H1 (cell line): ENCODE results near the gene MAP4K1. TPM values are rescaled to one million over a fixed set of nuclear protein-coding genes. Genes with fewer than 3 reads are reported as not detected.

ENCODE experiments used
- CTCF ChIA-PET: fragments of 300-600 bp; sonication (Branson Sonifier 250); formaldehyde crosslinking; loops from one replicate; lab custom pipeline; 2021; ENCODE audit not compliant: partially characterized antibody; lab: Charles Lee
- POLR2A ChIA-PET: fragments of 300-600 bp; sonication (Branson Sonifier 250); formaldehyde crosslinking; loops from one replicate; lab custom pipeline; 2021; ENCODE audit warnings: inconsistent platforms; ENCODE audit not compliant: partially characterized antibody; lab: Charles Lee
- DNase-seq, 2 experiments: peaks; one replicate each; pipeline versions ENCODE4 v3.0.0 to v3.0.0-alpha.2; 2010 to 2022; ENCODE audit warnings: low spot score in 2 of 2, low read depth in 1 of 2, mixed read lengths in 1 of 2
- FAIRE-seq: peaks from 2 replicates; lab custom pipeline; 2011; peaks lifted over from hg19 to GRCh38; lab: Jason Lieb, UNC
- H2AFZ ChIP-seq: 2 replicates; pipeline ENCODE4 v1.8.1; 2012; ENCODE audit warnings: low read length, inconsistent platforms
- H2AK5ac ChIP-seq: 2 replicates; pipeline ENCODE4 v1.6.1; 2013; ENCODE audit warnings: low read depth, low read length
- H2BK120ac ChIP-seq: replicated peaks from 2 replicates; pipeline ENCODE3; 2013; ENCODE audit warnings: low read depth, low read length, inconsistent platforms
- H2BK12ac ChIP-seq: 2 replicates; pipeline ENCODE4 v1.6.1; 2013; ENCODE audit warnings: low read depth, low read length
- H2BK15ac ChIP-seq: 2 replicates; pipeline ENCODE4 v1.6.1; 2013; ENCODE audit warnings: low read length
- H2BK20ac ChIP-seq: 2 replicates; pipeline ENCODE4 v1.6.1; 2013; ENCODE audit warnings: low read length
- H2BK5ac ChIP-seq: 2 replicates; pipeline ENCODE4 v1.6.1; 2013; ENCODE audit warnings: low read depth, low read length
- H3K14ac ChIP-seq: 2 replicates; pipeline ENCODE4 v1.6.1; 2013; ENCODE audit warnings: inconsistent platforms; ENCODE audit not compliant: insufficient read length
- H3K18ac ChIP-seq: 2 replicates; pipeline ENCODE4 v1.6.1; 2013; ENCODE audit warnings: low read length; ENCODE audit errors: extremely low read depth
- H3K23ac ChIP-seq: 2 replicates; pipeline ENCODE4 v1.6.1; 2013; ENCODE audit warnings: inconsistent platforms; ENCODE audit not compliant: insufficient read length
- H3K23me2 ChIP-seq: 2 replicates; pipeline ENCODE4 v1.6.1; 2013; ENCODE audit warnings: low read depth, low read length
- H3K27ac ChIP-seq: 2 replicates; pipeline ENCODE4 v1.6.1; 2011; ENCODE audit warnings: low read depth, low read length, inconsistent platforms
- H3K27me3 ChIP-seq, 4 experiments: replicated peaks in 1 of 4; 1 replicate in 1 of 4; 2 replicates in 3 of 4; pipeline versions ENCODE4 v1.6.1 to v1.8.1; 2011 to 2013; ENCODE audit warnings: low read length in 3 of 4, mild to moderate bottlenecking in 3 of 4, inconsistent platforms in 2 of 4, mixed read lengths in 2 of 4, moderate library complexity in 1 of 4; ENCODE audit not compliant: control insufficient read depth in 3 of 4, insufficient read depth in 3 of 4; ENCODE audit errors: extremely low read depth in 1 of 4
- H3K36me3 ChIP-seq, 4 experiments: 2 replicates each; pipeline versions ENCODE4 v1.6.1 to v1.8.1; 2011 to 2013; ENCODE audit warnings: mild to moderate bottlenecking in 4 of 4, low read length in 3 of 4, moderate library complexity in 2 of 4, control low read depth in 1 of 4, inconsistent platforms in 1 of 4; ENCODE audit not compliant: insufficient read depth in 4 of 4, control insufficient read depth in 2 of 4
- H3K4ac ChIP-seq: replicated peaks from 2 replicates; pipeline ENCODE3; 2013; ENCODE audit warnings: low read length, low read depth, mixed read lengths, inconsistent platforms; ENCODE audit not compliant: insufficient read length
- H3K4me1 ChIP-seq, 4 experiments: replicated peaks in 1 of 4; 1 replicate in 1 of 4; 2 replicates in 3 of 4; pipeline versions ENCODE4 v1.6.1 to v1.8.1; 2011 to 2013; ENCODE audit warnings: low read length in 3 of 4, inconsistent platforms in 2 of 4, mixed read lengths in 1 of 4; ENCODE audit not compliant: insufficient read depth in 4 of 4, control insufficient read depth in 3 of 4
- H3K4me2 ChIP-seq, 2 experiments: 2 replicates each; pipeline versions ENCODE4 v1.6.1 to v1.8.1; 2011 to 2013; ENCODE audit warnings: low read depth in 2 of 2, low read length in 2 of 2, control low read depth in 1 of 2, inconsistent platforms in 1 of 2, mild to moderate bottlenecking in 1 of 2; ENCODE audit not compliant: insufficient read depth in 1 of 2
- H3K4me3 ChIP-seq, 4 experiments: fragments of 200-600, 300-600 bp in 1 of 4; sonication (generic), shearing (Covaris generic), sonication (Bioruptor Twin) in 1 of 4; 2 replicates each; pipeline versions ENCODE4 v1.5.1 to v1.8.1; 2011 to 2016; ENCODE audit warnings: low read length in 4 of 4, low read depth in 3 of 4, control low read depth in 2 of 4, inconsistent platforms in 2 of 4, mild to moderate bottlenecking in 2 of 4, mixed read lengths in 1 of 4, moderate library complexity in 1 of 4; ENCODE audit not compliant: insufficient read depth in 2 of 4; ENCODE audit errors: extremely low read depth in 1 of 4
- H3K56ac ChIP-seq: replicated peaks from 2 replicates; pipeline ENCODE3; 2013; ENCODE audit warnings: low read depth, mild to moderate bottlenecking, mixed read lengths, low read length, inconsistent platforms; ENCODE audit not compliant: insufficient read length
- H3K79me1 ChIP-seq: 2 replicates; pipeline ENCODE4 v1.6.1; 2013; ENCODE audit warnings: low read depth, low read length, control low read depth
- H3K79me2 ChIP-seq, 2 experiments: 2 replicates each; pipeline versions ENCODE4 v1.6.1 to v1.8.1; 2012 to 2013; ENCODE audit warnings: low read length in 2 of 2, mild to moderate bottlenecking in 2 of 2, inconsistent platforms in 1 of 2; ENCODE audit not compliant: insufficient read depth in 2 of 2, control insufficient read depth in 1 of 2
- H3K9ac ChIP-seq, 4 experiments: replicated peaks in 1 of 4; 1 replicate in 1 of 4; 2 replicates in 3 of 4; pipeline versions ENCODE4 v1.6.1 to v1.8.1; 2011 to 2013; ENCODE audit warnings: low read depth in 3 of 4, low read length in 3 of 4, control low read depth in 2 of 4, mild to moderate bottlenecking in 2 of 4, moderate library complexity in 2 of 4, inconsistent platforms in 1 of 4; ENCODE audit errors: extremely low read depth in 1 of 4
- H3K9me3 ChIP-seq, 2 experiments: 2 replicates each; pipeline versions ENCODE4 v1.6.1 to v1.8.1; 2012 to 2013; ENCODE audit warnings: mild to moderate bottlenecking in 2 of 2, moderate library complexity in 2 of 2, control low read depth in 1 of 2, inconsistent platforms in 1 of 2, low read depth in 1 of 2, low read length in 1 of 2, mixed read lengths in 1 of 2; ENCODE audit not compliant: insufficient read depth in 2 of 2
- H4K20me1 ChIP-seq, 2 experiments: replicated peaks in 1 of 2; 2 replicates each; pipeline versions ENCODE3 to v1.8.1; 2011 to 2013; ENCODE audit warnings: inconsistent platforms in 2 of 2, low read length in 2 of 2, mild to moderate bottlenecking in 1 of 2; ENCODE audit not compliant: insufficient read depth in 2 of 2, control insufficient read depth in 1 of 2
- H4K5ac ChIP-seq: 2 replicates; pipeline ENCODE4 v1.6.1; 2013; ENCODE audit warnings: low read length, low read depth, mixed read lengths, inconsistent platforms; ENCODE audit not compliant: insufficient read length
- H4K8ac ChIP-seq: 2 replicates; pipeline ENCODE4 v1.8.0; 2013; ENCODE audit warnings: mild to moderate bottlenecking, moderate library complexity, low read length, inconsistent platforms; ENCODE audit not compliant: insufficient read depth; ENCODE audit errors: extremely low read depth
- H4K91ac ChIP-seq: replicated peaks from 2 replicates; pipeline ENCODE3; 2013; ENCODE audit warnings: low read length, mixed read lengths, inconsistent platforms; ENCODE audit not compliant: insufficient read length
- HDAC2 ChIP-seq, 2 experiments: fragments of 300-600 bp in 1 of 2; sonication (generic) in 1 of 2; IDR thresholded peaks; 2 replicates each; pipeline ENCODE4 v1.6.1; 2011 to 2012; ENCODE audit warnings: low read depth in 2 of 2, low read length in 2 of 2, mild to moderate bottlenecking in 2 of 2, moderate library complexity in 2 of 2, borderline replicate concordance in 1 of 2, inconsistent platforms in 1 of 2
- JUND ChIP-seq: IDR thresholded peaks from 2 replicates; pipeline ENCODE4 v1.6.1; 2011; ENCODE audit warnings: mild to moderate bottlenecking, improper control_type of control experiment, low read length
- KDM1A ChIP-seq: fragments of 200-600, 300-600 bp; sonication (generic); IDR thresholded peaks from 2 replicates; pipeline ENCODE4 v1.7.1; 2016; ENCODE audit warnings: mild to moderate bottlenecking, low read length, borderline replicate concordance
- RAD21 ChIP-seq, 2 experiments: IDR thresholded peaks in 1 of 2; conservative IDR thresholded peaks in 1 of 2; 2 replicates each; pipeline ENCODE4 v1.6.1; 2011; ENCODE audit warnings: low read depth in 2 of 2, low read length in 2 of 2, improper control_type of control experiment in 1 of 2, inconsistent platforms in 1 of 2, mild to moderate bottlenecking in 1 of 2, moderate library complexity in 1 of 2
- SIN3A ChIP-seq, 2 experiments: IDR thresholded peaks in 1 of 2; conservative IDR thresholded peaks in 1 of 2; 2 replicates each; pipeline ENCODE4 v1.6.1; 2011 to 2012; ENCODE audit warnings: low read length in 2 of 2, improper control_type of control experiment in 1 of 2, low read depth in 1 of 2, mild to moderate bottlenecking in 1 of 2
- WGBS, 2 experiments: shearing (Covaris generic) in 1 of 2; methylation state at CpG; one replicate each; pipeline versions ENCODE4 v1.1.6 to v1.1.7; 2013 to 2015; ENCODE audit warnings: low lambda C conversion rate in 2 of 2, mixed read lengths in 2 of 2, inconsistent platforms in 1 of 2, low coverage in 1 of 2, missing lambda C conversion rate in 1 of 2; ENCODE audit not compliant: insufficient replicate concordance in 2 of 2, insufficient coverage in 1 of 2, insufficient read length in 1 of 2; ENCODE audit errors: extremely low coverage in 1 of 2, missing lambda C conversion rate in 1 of 2; 5-methylcytosine and 5-hydroxymethylcytosine counted together
- polyA plus RNA-seq, 7 experiments: library from polyadenylated mRNA; depleted of rRNA in 3 of 7; stranded (reverse) in 5 of 7; unstranded in 2 of 7; fragments of >200 nt in 5 of 7; fragments of 200-250 nt in 2 of 7; gene quantifications; 1 replicate in 5 of 7; 2 replicates in 1 of 7; 4 replicates in 1 of 7; pipeline versions ENCODE4 v1.2.1 to v1.2.3, GENCODE V29; 2011 to 2013; ENCODE audit warnings: missing spikeins in 2 of 7, mixed read lengths in 2 of 7
- total RNA-seq: library from RNA; stranded (reverse); fragmentation: NEBNext Ultra II Directional; extraction: Animal tissue kit (Norgen Biotek cat#: 25700); gene quantifications from 2 replicates; pipeline ENCODE4 v1.2.1, GENCODE V29; 2021
- TF ChIP-seq, protein P1 (sequence below): IDR thresholded peaks from 2 replicates; pipeline ENCODE4 v1.6.1; 2012; ENCODE audit warnings: inconsistent platforms
- TF ChIP-seq, protein P2 (sequence below), 3 experiments: IDR thresholded peaks; 1 replicate in 2 of 3; 2 replicates in 1 of 3; pipeline versions ENCODE4 v1.5.1 to v1.6.1; 2011; ENCODE audit warnings: low read length in 3 of 3, mild to moderate bottlenecking in 3 of 3, inconsistent platforms in 2 of 3, low read depth in 1 of 3, moderate library complexity in 1 of 3; ENCODE audit not compliant: insufficient read depth in 1 of 3; ENCODE audit errors: control extremely low read depth in 1 of 3

The MAP4K1 gene
- total and polyA plus RNA-seq, 2 of the 8 experiments (the other 6 are each of a cell fraction or from before 2014, with no cell fraction given), result 9.0 to 10.4 TPM

- Histone ChIP-seq H3K27ac (no peak overlapping the region), H2AFZ (no peak overlapping the region), H3K4ac (no peak overlapping the region), H3K4me1 (no peaks in the 10 kb centered on the region), H2BK15ac (no peak overlapping the region), H4K8ac (no peak overlapping the region), H2AK5ac (no peak overlapping the region), H3K79me2 (no peaks in the 10 kb centered on the region), H3K4me3 (no peak overlapping the region), H4K20me1 (no peaks in the 10 kb centered on the region), H2BK5ac (no peak overlapping the region), H3K9ac (no peak overlapping the region), H3K9me3 (no peaks in the 10 kb centered on the region; a peak in 1 of 4 replicates), H3K23ac (no peak overlapping the region), H3K56ac (no peak overlapping the region), H3K14ac (no peak overlapping the region), H2BK20ac (peak overlapping the region; percentile 48; the same call in 1 of the 2 replicates), H3K36me3 (peaks cover 0 to 6% (median 2%) of the 10 kb centered on the region in 4 experiments; a peak in 4 of 8 replicates), H3K18ac (no peak overlapping the region), H3K79me1 (no peaks in the 10 kb centered on the region), H3K23me2 (no peaks in the 10 kb centered on the region; the same call in 1 of the 2 replicates), H4K5ac (no peak overlapping the region), H3K4me2 (no peak overlapping the region), H4K91ac (no peak overlapping the region), H2BK12ac (no peak overlapping the region), H2BK120ac (no peak overlapping the region), H3K27me3 (no peaks in the 10 kb centered on the region; a peak in 1 of 7 replicates)
- WGBS, 2 experiments, result 90% methylated on average over 19 of the region's 21 CpGs; no CpG with 5 or more reads in 1 of the 2 experiments
- ChIA-PET CTCF (interaction anchor here (0.7 to 1.5 kb wide), 6 partner anchors 10 to 141 kb away, joined by 3 to 8 read pairs (median 6); partner anchors contain the start of gene FAM98C), POLR2A (interaction anchor here (0.9 kb wide), 2 partner anchors 15 to 93 kb away, joined by 3 to 4 read pairs; no protein-coding TSS in a partner anchor)
- DNase-seq (no peak), FAIRE-seq (no peak)
- TF ChIP-seq RAD21 (IDR thresholded peaks at IDR 0.05 in 1 of 2, conservative IDR thresholded peaks at IDR 0.05 in 1 of 2; ENCODE audit: low read depth in 2 of 2, low read length in 2 of 2), result peak; percentile 51 to 52; a peak in 2 of 4 replicates
- peak; percentile 90 for TF ChIP-seq KDM1A
- TF ChIP-seq SIN3A (conservative IDR thresholded peaks at IDR 0.05 in 1 of 2, IDR thresholded peaks at IDR 0.05 in 1 of 2; ENCODE audit: low read depth in 1 of 2, low read length in 2 of 2), result no peak
- TF ChIP-seq, protein P1, sequence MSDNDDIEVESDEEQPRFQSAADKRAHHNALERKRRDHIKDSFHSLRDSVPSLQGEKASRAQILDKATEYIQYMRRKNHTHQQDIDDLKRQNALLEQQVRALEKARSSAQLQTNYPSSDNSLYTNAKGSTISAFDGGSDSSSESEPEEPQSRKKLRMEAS, result no peak
- TF ChIP-seq HDAC2 (IDR thresholded peaks at IDR 0.05; ENCODE audit: borderline replicate concordance in 1 of 2, low read depth in 2 of 2, low read length in 2 of 2), result peak in 1 of 2 experiments; percentile 75; a peak in 1 of 4 replicates
- TF ChIP-seq JUND, result peak; percentile 58; the same call in 1 of the 2 replicates
- TF ChIP-seq, protein P2, sequence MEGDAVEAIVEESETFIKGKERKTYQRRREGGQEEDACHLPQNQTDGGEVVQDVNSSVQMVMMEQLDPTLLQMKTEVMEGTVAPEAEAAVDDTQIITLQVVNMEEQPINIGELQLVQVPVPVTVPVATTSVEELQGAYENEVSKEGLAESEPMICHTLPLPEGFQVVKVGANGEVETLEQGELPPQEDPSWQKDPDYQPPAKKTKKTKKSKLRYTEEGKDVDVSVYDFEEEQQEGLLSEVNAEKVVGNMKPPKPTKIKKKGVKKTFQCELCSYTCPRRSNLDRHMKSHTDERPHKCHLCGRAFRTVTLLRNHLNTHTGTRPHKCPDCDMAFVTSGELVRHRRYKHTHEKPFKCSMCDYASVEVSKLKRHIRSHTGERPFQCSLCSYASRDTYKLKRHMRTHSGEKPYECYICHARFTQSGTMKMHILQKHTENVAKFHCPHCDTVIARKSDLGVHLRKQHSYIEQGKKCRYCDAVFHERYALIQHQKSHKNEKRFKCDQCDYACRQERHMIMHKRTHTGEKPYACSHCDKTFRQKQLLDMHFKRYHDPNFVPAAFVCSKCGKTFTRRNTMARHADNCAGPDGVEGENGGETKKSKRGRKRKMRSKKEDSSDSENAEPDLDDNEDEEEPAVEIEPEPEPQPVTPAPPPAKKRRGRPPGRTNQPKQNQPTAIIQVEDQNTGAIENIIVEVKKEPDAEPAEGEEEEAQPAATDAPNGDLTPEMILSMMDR (IDR thresholded peaks at IDR 0.05; ENCODE audit: control extremely low read depth in 1 of 3, insufficient read depth in 1 of 3, low read depth in 1 of 3, low read length in 3 of 3), result peak in 1 of 3 experiments; percentile 53; a peak in 1 of 4 replicates
Measured at GRCh38 chr19:38543807-38544568, 73.8 kb downstream of the MAP4K1 start.
